Measurements from ENCODE around the gene RAB11FIP4. TPM values are rescaled to one million over a fixed set of nuclear protein-coding genes. Genes with fewer than 3 reads are reported as not detected.

Gene RAB11FIP4
- total and polyA plus RNA-seq, 2 of the 8 experiments (the other 6 are each of a cell fraction or from before 2014, with no cell fraction given) = 21.7 to 53.2 TPM

DNA sequence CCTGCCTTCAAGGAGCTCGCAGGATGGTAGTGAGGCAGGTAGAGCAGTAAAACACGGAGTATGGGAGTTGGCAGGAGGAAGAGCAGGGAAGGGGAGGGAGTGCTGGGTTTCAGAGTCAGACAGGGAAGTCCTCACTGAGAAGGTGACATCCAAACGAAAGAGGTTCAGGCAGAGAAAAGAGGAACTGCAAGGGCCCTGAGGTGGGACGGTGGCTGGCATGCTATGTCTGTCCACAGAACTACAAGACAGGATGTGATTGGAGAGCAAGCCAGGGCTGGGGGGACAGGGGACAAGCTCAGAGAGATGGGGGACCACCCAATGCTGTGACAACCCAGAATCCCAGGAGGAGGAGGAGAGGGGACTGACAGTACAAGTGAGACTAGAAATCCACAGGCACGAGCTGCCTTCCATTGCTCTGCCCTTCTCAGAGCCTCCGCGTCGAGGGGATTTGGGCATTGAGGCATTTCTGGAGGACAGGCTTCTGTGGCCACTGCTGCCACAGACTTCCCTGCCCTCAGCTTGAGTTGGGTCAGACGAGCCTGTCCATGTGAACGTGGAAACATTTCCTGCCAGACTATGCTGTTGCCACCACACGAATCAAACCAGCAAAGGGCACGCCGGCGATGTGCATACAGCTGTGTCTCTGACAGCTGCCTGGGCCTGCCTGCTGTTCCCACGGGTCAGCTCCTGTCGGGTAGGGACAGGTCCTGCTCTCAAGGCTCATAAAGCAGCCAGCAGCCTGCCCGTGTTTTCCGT lies 100.1 kb downstream of the RAB11FIP4 start:
- POLR2A ChIA-PET (ENCODE audit: partially characterized antibody) = interaction anchor here (0.7 to 1.2 kb wide), 3 partner anchors 9 to 32 kb away, joined by 3 read pairs; no protein-coding TSS in a partner anchor
- Histone ChIP-seq H3K56ac (replicated peaks; ENCODE audit: insufficient read length, low read depth, low read length) (no peak overlapping the region), H3K18ac (ENCODE audit: extremely low read depth, low read length) (no peak overlapping the region), H2BK5ac (ENCODE audit: low read depth, low read length) (peak overlapping the region; percentile 48; the same call in 1 of the 2 replicates), H3K4me1 (replicated peaks in 1 of 4; ENCODE audit: control insufficient read depth in 3 of 4, insufficient read depth in 4 of 4, low read length in 3 of 4) (peaks cover 7 to 48% (median 28%) of the 10 kb centered on the region in 4 experiments), H3K4me2 (ENCODE audit: insufficient read depth in 1 of 2, low read depth in 2 of 2, low read length in 2 of 2) (no peak overlapping the region; a peak in 1 of 4 replicates), H4K5ac (ENCODE audit: insufficient read length, low read depth, low read length) (no peak overlapping the region), H3K14ac (ENCODE audit: insufficient read length) (no peak overlapping the region), H2AFZ (ENCODE audit: low read length) (no peak overlapping the region), H2BK120ac (replicated peaks; ENCODE audit: low read depth, low read length) (no peak overlapping the region), H4K8ac (ENCODE audit: extremely low read depth, insufficient read depth, low read length) (peak overlapping the region; percentile 22; the same call in 1 of the 2 replicates), H2BK15ac (ENCODE audit: low read length) (no peak overlapping the region; the same call in 1 of the 2 replicates), H3K79me1 (ENCODE audit: low read depth, low read length) (peaks cover 17% of the 10 kb centered on the region; the same call in 1 of the 2 replicates), H3K9ac (replicated peaks in 1 of 4; ENCODE audit: extremely low read depth in 1 of 4, low read depth in 3 of 4, low read length in 3 of 4) (peak overlapping the region in 2 of 4 experiments; percentile 13 to 24; a peak in 2 of 7 replicates), H2BK20ac (ENCODE audit: low read length) (no peak overlapping the region), H3K79me2 (ENCODE audit: control insufficient read depth in 1 of 2, insufficient read depth in 2 of 2, low read length in 2 of 2) (peaks cover 0 to 62% of the 10 kb centered on the region in 2 experiments; a peak in 2 of 4 replicates), H4K20me1 (replicated peaks in 1 of 2; ENCODE audit: control insufficient read depth in 1 of 2, insufficient read depth in 2 of 2, low read length in 2 of 2) (peaks cover 2 to 28% of the 10 kb centered on the region in 2 experiments), H2AK5ac (ENCODE audit: low read depth, low read length) (peak overlapping the region; percentile 30; the same call in 1 of the 2 replicates), H2BK12ac (ENCODE audit: low read depth, low read length) (peak overlapping the region; percentile 11; the same call in 1 of the 2 replicates), H3K36me3 (ENCODE audit: control insufficient read depth in 2 of 4, insufficient read depth in 4 of 4, low read length in 3 of 4) (no peaks in the 10 kb centered on the region), H3K4me3 (ENCODE audit: extremely low read depth in 1 of 4, insufficient read depth in 2 of 4, low read depth in 3 of 4, low read length in 4 of 4) (no peak overlapping the region), H3K27me3 (replicated peaks in 1 of 4; ENCODE audit: control insufficient read depth in 3 of 4, extremely low read depth in 1 of 4, insufficient read depth in 3 of 4, low read length in 3 of 4) (peaks cover 0 to 5% (median 2%) of the 10 kb centered on the region in 4 experiments; a peak in 1 of 7 replicates), H4K91ac (replicated peaks; ENCODE audit: insufficient read length, low read length) (peak overlapping the region; percentile 0), H3K4ac (replicated peaks; ENCODE audit: insufficient read length, low read depth, low read length) (no peak overlapping the region), H3K23me2 (ENCODE audit: low read depth, low read length) (peaks cover 18% of the 10 kb centered on the region; the same call in 1 of the 2 replicates), H3K9me3 (ENCODE audit: insufficient read depth in 2 of 2, low read depth in 1 of 2, low read length in 1 of 2) (no peaks in the 10 kb centered on the region), H3K27ac (ENCODE audit: low read depth, low read length) (no peak overlapping the region), H3K23ac (ENCODE audit: insufficient read length) (no peak overlapping the region)
- FAIRE-seq (no peak), DNase-seq (ENCODE audit: low read depth in 1 of 2, low spot score in 2 of 2) (no peak)
- TF ChIP-seq RFX5 (IDR thresholded peaks at IDR 0.05; ENCODE audit: borderline replicate concordance, low read depth, low read length) = no peak
- TF ChIP-seq BCL11A (IDR thresholded peaks at IDR 0.05; ENCODE audit: low read depth in 2 of 2, low read length in 2 of 2) = no peak
- TF ChIP-seq BACH1 (IDR thresholded peaks at IDR 0.05; ENCODE audit: low read length) = no peak
- no peak for TF ChIP-seq GTF2F1 (IDR thresholded peaks at IDR 0.05; ENCODE audit: borderline replicate concordance, low read depth, low read length)
- no peak for TF ChIP-seq TCF12 (IDR thresholded peaks at IDR 0.05; ENCODE audit: low read depth, low read length)
- no peak for TF ChIP-seq SAP30 (IDR thresholded peaks at IDR 0.05; ENCODE audit: insufficient read depth, insufficient replicate concordance, low read length)
- no peak for TF ChIP-seq NRF1 (IDR thresholded peaks at IDR 0.05; ENCODE audit: low read depth, low read length)
- no peak for TF ChIP-seq JUND (IDR thresholded peaks at IDR 0.05; ENCODE audit: low read length)
- TF ChIP-seq SP1 (IDR thresholded peaks at IDR 0.05; ENCODE audit: low read depth, low read length) = no peak
- TF ChIP-seq BRCA1 (IDR thresholded peaks at IDR 0.05; ENCODE audit: low read depth, low read length) = no peak
- no peak for TF ChIP-seq HDAC2 (IDR thresholded peaks at IDR 0.05; ENCODE audit: borderline replicate concordance in 1 of 2, low read depth in 2 of 2, low read length in 2 of 2)
- 90% methylated on average over 14 of the region's 18 CpGs; no CpG with 5 or more reads in 1 of the 2 experiments for WGBS, 2 experiments (ENCODE audit: extremely low coverage in 1 of 2, insufficient coverage in 1 of 2, insufficient read length in 1 of 2, insufficient replicate concordance in 2 of 2, low coverage in 1 of 2, low lambda C conversion rate in 2 of 2, missing lambda C conversion rate in 1 of 2)
- CTCF ChIA-PET (ENCODE audit: partially characterized antibody) = interaction anchor here (1.0 to 2.0 kb wide), 4 partner anchors 23 to 43 kb away, joined by 3 to 4 read pairs (median 3); no protein-coding TSS in a partner anchor
